GM21360 (cell line): ENCODE results near the gene CFAP251.
"Not testable (repeated sequence)": the region's sequence is repeated elsewhere in the genome, so short reads cannot be mapped to it uniquely, and the experiment has no call there.

Source experiments
- ATAC-seq: cut with Tn5 transposase; IDR thresholded peaks from one replicate; pipeline ENCODE4 v1.9.1; 2021; ENCODE audit warnings: mild to moderate bottlenecking, moderate library complexity; ENCODE audit not compliant: unreplicated experiment

Gene CFAP251

GRCh38 chr12:121908702-121909101 is 9.7 kb upstream of the CFAP251 start:
- ATAC-seq, result no peak

- ATAC-seq, result no peak
Measured at GRCh38 chr12:121911824-121912585, 6.4 kb upstream of the CFAP251 start.

GRCh38 chr12:121915841-121916321 is 2.5 kb upstream of the CFAP251 start:
- no peak for ATAC-seq

DNA sequence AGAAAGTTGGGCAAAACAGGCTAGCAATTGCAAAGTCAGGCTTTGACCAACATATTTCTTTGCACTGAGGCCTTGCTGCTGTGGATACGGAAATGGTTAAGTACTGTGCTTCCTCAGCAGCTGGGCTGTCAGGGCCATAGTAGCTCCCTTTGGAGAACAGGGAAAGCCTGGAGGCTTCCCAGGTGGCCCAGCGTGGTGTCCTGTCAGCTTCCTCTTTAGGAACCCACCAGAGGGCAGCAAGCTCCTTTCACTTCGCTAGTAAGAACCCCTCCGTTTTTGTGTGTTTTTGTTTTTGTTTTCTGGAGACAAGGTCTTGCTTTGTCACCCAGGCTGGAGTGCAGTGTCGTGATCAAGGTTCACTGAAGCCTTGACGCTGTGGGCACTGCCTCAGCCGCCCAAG is 1.7 kb upstream of the CFAP251 start:
- ATAC-seq, result no peak

DNA sequence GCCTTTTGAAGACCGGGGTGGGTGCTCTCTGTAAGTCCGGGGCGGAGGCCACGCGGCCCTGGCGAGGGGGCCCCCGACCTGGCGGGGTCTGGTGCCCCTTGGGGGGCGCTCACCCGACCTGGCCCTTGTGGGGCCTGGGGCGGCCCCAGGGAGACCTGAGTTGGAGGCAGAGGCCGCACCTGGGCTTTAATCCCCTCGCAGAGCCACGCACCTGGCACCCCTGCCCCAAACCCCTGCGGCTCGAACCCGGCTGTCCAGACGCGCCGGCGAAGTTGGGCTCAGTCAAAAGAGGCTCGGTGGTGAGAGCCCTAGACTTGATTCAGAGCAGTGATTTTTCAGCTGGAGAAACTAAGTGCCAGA is 267 bp downstream of the CFAP251 start:
- peak; percentile 23 for ATAC-seq

DNA sequence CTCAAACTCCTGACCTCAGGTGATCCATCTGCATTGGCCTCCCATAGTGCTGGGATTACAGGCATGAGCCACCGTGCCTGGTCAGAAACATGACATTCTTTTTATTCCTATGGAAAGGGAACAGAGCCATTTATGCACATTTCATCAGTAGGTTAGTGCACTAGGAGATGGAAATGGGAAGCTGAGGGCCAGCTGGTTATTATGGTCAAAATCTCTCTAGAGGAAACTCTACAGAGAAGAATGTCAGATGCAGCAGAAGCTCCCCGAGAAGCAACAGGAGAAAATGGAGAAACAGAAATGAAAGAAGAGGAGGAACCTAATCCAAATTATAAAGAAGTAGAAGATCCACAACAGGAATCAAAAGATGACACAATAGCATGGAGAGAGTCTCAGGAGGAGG is 2.7 kb downstream of the CFAP251 start:
- no peak for ATAC-seq

DNA sequence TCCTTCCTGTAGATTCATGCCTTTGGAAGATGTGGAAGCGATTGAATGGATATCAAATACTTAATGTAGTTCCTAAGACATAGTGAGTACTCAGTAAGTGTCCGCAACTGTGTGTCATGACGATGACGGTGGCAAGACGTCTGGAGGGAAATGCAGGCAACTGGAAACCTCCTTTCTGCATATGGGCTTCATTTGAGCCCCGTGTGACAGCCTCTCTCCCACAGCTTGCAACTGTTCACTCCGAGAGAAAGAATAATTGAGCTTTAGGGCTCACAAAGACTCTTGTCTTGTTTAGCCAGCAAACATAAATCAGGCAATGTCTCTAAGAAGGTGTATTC is 6.9 kb downstream of the CFAP251 start:
- no peak for ATAC-seq

DNA sequence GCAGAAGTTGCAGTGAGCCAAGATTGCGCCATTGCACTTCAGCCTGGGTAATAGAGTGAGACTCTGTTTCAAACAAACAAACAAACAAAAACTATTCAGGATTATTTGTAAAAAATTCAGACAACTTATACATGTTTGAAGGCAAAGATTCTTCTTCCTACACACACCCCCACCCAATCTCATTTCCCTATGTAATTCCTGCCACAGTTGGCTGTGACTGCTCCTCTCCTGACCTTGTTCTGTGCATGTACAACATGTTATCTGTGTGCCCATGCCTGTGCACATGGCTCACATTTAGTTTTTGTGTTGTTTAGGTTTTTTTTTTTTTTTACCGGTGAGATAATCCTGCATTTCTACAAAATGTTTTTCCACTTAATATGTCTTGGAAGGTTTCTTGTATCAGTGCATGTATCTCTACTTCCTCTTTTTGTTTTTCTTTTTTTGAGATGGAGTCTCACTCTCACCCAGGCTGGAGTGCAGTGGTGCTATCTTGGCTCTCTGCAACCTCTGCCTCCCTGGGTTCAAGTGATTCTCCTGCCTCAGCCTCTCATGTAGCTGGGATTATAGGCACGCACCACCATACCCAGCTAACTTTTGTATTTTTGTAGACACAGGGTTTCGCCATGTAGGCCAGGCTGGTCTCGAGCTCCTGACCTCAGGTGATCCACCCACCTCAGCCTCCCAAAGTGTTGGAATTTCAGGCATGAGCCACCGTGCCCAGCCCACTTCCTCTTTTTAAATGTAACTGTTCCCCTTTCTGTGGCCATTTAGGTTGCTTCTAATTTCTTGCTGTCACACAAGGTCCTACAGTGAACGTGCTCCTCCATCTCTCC is 8.7 kb downstream of the CFAP251 start:
- ATAC-seq, result no peak

DNA sequence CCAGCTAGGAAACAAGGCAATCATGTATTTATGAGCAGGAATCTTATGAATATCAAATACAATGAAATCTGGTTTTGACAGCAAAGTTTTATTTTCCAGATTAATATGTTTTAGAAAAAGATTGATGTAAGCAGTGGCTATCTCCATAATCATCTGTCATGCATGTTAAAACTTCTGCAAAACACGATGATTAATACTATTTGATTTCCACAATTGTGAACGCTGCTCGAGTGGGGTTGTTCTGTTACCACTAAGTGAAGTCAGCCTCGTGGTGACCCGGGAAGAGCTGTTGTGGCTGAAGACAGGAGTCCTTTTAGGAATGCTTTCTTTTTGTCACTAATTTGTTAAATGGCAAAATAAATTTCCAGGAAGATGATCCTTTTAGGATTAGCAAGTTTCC is 9.4 kb downstream of the CFAP251 start:
- ATAC-seq, result no peak

GRCh38 chr12:121929545-121929944 is 11.2 kb downstream of the CFAP251 start:
- ATAC-seq, result not testable (repeated sequence)

GRCh38 chr12:121930862-121931261 is 12.5 kb downstream of the CFAP251 start:
- ATAC-seq, result no peak

- no peak for ATAC-seq
Measured at GRCh38 chr12:121932176-121932536, 13.8 kb downstream of the CFAP251 start.

DNA sequence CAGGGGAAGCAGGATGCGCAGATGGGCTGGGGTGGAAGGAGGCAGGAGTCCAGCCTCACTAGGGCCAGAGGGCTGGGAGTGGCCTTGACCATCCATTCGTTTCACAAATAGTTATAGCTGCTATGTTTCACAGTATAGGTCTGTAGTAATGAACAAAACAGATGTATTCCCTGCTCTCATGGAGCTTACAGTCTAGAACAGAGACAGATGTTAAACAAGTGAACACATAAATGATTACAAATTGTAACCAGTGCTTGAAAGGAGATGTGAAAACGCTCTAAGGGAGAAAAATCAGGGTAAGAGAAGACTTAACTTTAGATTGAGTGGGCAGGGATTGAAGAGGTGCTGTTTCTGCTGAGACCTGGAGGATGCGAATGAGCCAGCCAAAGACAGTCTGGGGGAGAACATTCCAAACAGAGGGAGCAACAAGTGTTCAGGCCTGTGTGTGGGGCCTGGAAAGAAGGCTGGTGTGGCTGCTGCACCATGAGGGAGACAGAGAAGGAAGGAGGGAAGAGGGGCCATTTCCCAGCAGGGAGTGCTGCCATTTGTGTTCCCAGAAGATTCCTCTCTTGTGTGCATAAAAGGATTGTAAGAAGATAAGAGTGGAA is 14.6 kb downstream of the CFAP251 start:
- ATAC-seq, result no peak

GRCh38 chr12:121933522-121934308 is 15.3 kb downstream of the CFAP251 start:
- no peak for ATAC-seq

DNA sequence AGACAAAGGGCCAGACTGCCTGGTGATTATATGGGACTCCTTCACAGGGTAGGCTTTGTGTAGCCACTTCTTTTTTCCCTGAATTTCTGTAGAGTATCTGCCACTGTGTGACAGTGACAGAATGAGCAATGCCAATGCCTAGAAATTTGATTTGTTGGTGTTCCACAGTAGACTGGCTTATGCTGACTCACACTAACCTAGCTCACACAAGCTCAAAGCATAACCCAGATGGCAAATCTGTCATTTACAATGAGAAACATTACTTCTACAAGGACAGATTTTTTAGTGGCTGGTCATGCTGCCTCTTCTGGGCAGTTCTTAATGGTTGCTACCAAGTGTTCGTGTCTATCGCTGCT is 15.9 kb downstream of the CFAP251 start:
- ATAC-seq, result no peak

GRCh38 chr12:121937654-121938053 is 19.3 kb downstream of the CFAP251 start:
- no peak for ATAC-seq

DNA sequence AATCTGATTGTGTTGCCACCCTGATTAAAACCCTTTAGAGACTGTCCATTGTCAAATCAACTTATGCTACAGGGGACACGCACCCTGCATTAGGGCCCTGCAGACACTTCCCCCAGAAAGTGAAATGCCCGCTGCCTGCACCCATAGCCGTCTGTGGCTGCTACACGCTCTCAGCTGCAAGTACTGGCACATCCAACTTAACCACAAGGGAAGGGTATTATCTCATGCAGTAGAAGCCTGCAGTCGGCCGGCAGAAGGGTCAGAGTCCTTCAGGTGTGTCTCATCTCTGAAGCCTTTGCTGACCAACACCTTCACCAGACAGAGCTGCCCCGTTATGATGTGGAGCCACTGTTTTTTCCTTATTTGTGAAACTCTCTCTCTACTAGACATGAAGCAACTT is 20.8 kb downstream of the CFAP251 start:
- ATAC-seq, result no peak

DNA sequence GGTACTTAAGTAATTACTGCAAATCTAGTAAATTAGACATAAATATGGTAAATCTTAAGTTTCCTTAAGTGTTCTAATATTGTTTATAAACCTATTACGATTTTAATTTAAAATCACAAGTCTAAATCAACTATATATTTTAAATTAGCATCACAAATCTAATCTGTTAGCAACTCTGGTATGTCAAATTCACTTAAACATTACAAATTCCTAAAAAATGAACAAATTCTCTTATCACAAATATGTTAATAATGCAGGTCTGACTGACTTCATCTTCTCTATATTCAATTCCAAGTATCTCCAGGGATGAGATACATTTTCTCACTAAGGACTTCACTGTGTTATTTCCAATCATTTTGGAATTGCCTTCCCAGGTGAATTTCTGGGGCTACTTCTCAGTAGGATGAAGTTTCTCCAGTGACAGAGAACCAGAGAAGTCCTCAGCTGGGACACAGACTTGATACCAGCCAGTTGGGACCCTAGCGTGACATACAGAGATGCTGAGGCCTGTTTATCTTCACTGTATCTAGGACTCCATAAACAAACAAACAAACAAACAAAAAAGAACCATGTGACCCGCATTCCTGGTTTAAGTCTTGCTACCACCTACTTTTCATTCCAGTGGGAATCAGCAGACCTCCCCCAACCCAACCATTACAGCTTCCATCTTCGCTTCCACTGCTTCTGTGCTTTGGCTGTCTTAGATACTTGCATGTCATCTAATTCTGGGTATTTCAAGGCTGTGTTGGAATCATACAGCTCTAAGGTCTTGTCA is 21.8 kb downstream of the CFAP251 start:
- ATAC-seq, result no peak

DNA sequence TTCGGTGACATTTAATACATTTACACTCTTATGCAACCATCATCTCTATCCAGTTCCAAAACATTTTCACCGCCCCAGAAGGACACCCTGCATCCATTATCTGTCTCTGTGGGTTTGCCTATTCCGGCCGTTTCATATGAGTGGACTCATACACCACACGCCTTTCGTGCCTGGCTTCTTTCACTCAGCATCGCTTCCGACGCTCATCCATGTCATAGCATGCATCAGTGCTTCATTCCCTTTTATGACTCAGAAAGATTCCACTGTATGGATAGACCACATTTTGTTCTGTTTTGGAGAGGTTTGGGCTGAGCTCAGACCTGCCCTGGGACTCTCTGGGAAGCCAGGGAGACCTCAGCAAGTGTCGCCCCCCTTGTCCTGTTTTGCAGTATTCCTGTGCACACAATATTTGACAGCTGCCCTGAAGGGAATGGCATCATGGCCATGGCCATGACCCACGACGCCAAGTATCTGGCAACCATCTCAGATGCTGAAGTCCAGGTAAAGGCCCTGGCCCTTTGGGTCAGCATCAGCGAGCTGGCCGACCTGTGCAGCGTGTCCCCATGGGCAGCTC is 23.8 kb downstream of the CFAP251 start:
- ATAC-seq, result no peak

- ATAC-seq, result no peak
Measured at GRCh38 chr12:121943926-121944325, 25.5 kb downstream of the CFAP251 start.
